ENCODE results near the gene LMF1. TPM values are rescaled to one million over a fixed set of nuclear protein-coding genes. Genes with fewer than 3 reads are reported as not detected.

The LMF1 gene
- total and polyA plus RNA-seq, 2 of the 8 experiments (the other 6 are each of a cell fraction or from before 2014, with no cell fraction given): 3.5 to 9.1 TPM

DNA sequence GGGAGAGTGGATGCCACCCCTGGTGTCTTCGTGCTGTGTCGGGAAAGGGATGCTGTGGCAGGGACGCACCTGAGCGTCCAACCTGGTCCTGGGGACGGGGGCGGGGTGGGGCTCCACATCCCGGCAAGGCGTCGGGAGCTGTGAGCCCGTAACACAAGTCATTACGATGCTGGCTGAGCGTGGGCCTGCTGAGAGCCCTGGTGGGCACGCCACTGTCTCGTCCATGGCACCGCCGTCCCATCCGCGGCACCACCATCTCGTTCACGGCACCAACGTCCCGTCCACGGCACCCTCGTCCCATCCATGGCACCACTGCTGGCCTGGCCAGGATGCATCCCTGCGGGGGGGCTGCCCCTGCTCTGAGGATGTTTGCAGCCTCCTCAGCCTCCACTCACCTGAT, 146.2 kb downstream of the LMF1 start:
- Histone ChIP-seq H2BK120ac (replicated peaks; ENCODE audit: low read depth, low read length) (no peak overlapping the region), H2BK12ac (ENCODE audit: low read depth, low read length) (no peak overlapping the region), H3K79me1 (ENCODE audit: low read depth, low read length) (no peaks in the 10 kb centered on the region), H4K8ac (ENCODE audit: extremely low read depth, insufficient read depth, low read length) (no peak overlapping the region), H2BK15ac (ENCODE audit: low read length) (no peak overlapping the region), H3K27ac (ENCODE audit: low read depth, low read length) (no peak overlapping the region), H3K9ac (replicated peaks in 1 of 4; ENCODE audit: extremely low read depth in 1 of 4, low read depth in 3 of 4, low read length in 3 of 4) (no peak overlapping the region), H3K23me2 (ENCODE audit: low read depth, low read length) (no peaks in the 10 kb centered on the region), H2BK20ac (ENCODE audit: low read length) (no peak overlapping the region), H3K23ac (ENCODE audit: insufficient read length) (no peak overlapping the region), H3K56ac (replicated peaks; ENCODE audit: insufficient read length, low read depth, low read length) (no peak overlapping the region), H3K4ac (replicated peaks; ENCODE audit: insufficient read length, low read depth, low read length) (no peak overlapping the region), H3K27me3 (replicated peaks in 1 of 4; ENCODE audit: control insufficient read depth in 3 of 4, extremely low read depth in 1 of 4, insufficient read depth in 3 of 4, low read length in 3 of 4) (no peaks in the 10 kb centered on the region), H3K18ac (ENCODE audit: extremely low read depth, low read length) (peak overlapping the region; percentile 32; the same call in 1 of the 2 replicates), H4K5ac (ENCODE audit: insufficient read length, low read depth, low read length) (no peak overlapping the region), H3K79me2 (ENCODE audit: control insufficient read depth in 1 of 2, insufficient read depth in 2 of 2, low read length in 2 of 2) (no peaks in the 10 kb centered on the region), H2AFZ (ENCODE audit: low read length) (no peak overlapping the region), H3K4me3 (ENCODE audit: extremely low read depth in 1 of 4, insufficient read depth in 2 of 4, low read depth in 3 of 4, low read length in 4 of 4) (no peak overlapping the region), H3K4me2 (ENCODE audit: insufficient read depth in 1 of 2, low read depth in 2 of 2, low read length in 2 of 2) (no peak overlapping the region), H3K14ac (ENCODE audit: insufficient read length) (no peak overlapping the region), H3K9me3 (ENCODE audit: insufficient read depth in 2 of 2, low read depth in 1 of 2, low read length in 1 of 2) (peaks cover 0 to 24% of the 10 kb centered on the region in 2 experiments; a peak in 1 of 4 replicates), H2BK5ac (ENCODE audit: low read depth, low read length) (no peak overlapping the region), H4K20me1 (replicated peaks in 1 of 2; ENCODE audit: control insufficient read depth in 1 of 2, insufficient read depth in 2 of 2, low read length in 2 of 2) (peaks cover 0 to 3% of the 10 kb centered on the region in 2 experiments), H2AK5ac (ENCODE audit: low read depth, low read length) (no peak overlapping the region), H3K36me3 (ENCODE audit: control insufficient read depth in 2 of 4, insufficient read depth in 4 of 4, low read length in 3 of 4) (no peaks in the 10 kb centered on the region), H3K4me1 (replicated peaks in 1 of 4; ENCODE audit: control insufficient read depth in 3 of 4, insufficient read depth in 4 of 4, low read length in 3 of 4) (peaks cover 0 to 14% (median 0%) of the 10 kb centered on the region in 4 experiments; a peak in 2 of 7 replicates), H4K91ac (replicated peaks; ENCODE audit: insufficient read length, low read length) (no peak overlapping the region)
- WGBS, 2 experiments (ENCODE audit: extremely low coverage in 1 of 2, insufficient coverage in 1 of 2, insufficient read length in 1 of 2, insufficient replicate concordance in 2 of 2, low coverage in 1 of 2, low lambda C conversion rate in 2 of 2, missing lambda C conversion rate in 1 of 2): 85% methylated on average over 22 of the region's 25 CpGs; no CpG with 5 or more reads in 1 of the 2 experiments
- no peak for TF ChIP-seq TBP (IDR thresholded peaks at IDR 0.05; ENCODE audit: low read depth, low read length)
- TF ChIP-seq CEBPB (IDR thresholded peaks at IDR 0.05; ENCODE audit: low read depth, low read length): no peak
- TF ChIP-seq EZH2 (IDR thresholded peaks at IDR 0.05; ENCODE audit: low read depth, low read length, severe bottlenecking): no peak
- FAIRE-seq: no peak
- DNase-seq (ENCODE audit: low read depth in 1 of 2, low spot score in 2 of 2): no peak
- ChIA-PET CTCF (ENCODE audit: partially characterized antibody) (no interaction called here), POLR2A (ENCODE audit: partially characterized antibody) (no interaction called here)

All from H1 (cell line).